H9 (cell line): ENCODE results near the gene MRPL36. TPM values are rescaled to one million over a fixed set of nuclear protein-coding genes. Genes with fewer than 3 reads are reported as not detected.

Experiments
- DNase-seq: peaks from one replicate; pipeline ENCODE4 v3.0.0-alpha.2; 2017
- H2AFZ ChIP-seq: one replicate; pipeline ENCODE4 v1.6.1; 2013; ENCODE audit warnings: mild to moderate bottlenecking, low read length, control low read depth, moderate library complexity
- H2AK5ac ChIP-seq: 2 replicates; pipeline ENCODE4 v1.6.1; 2013; ENCODE audit warnings: low read length, control low read depth, mixed read lengths; ENCODE audit not compliant: insufficient read length
- H2BK120ac ChIP-seq: one replicate; pipeline ENCODE4 v1.6.1; 2013; ENCODE audit warnings: low read depth, mild to moderate bottlenecking, low read length, control low read depth, inconsistent platforms; ENCODE audit not compliant: poor library complexity, severe bottlenecking
- H2BK12ac ChIP-seq: 2 replicates; pipeline ENCODE4 v1.6.1; 2013; ENCODE audit warnings: low read length, control low read depth, mixed read lengths, low read depth; ENCODE audit not compliant: insufficient read length
- H2BK15ac ChIP-seq: 2 replicates; pipeline ENCODE4 v1.6.1; 2013; ENCODE audit warnings: low read depth, low read length, control low read depth
- H2BK20ac ChIP-seq: one replicate; pipeline ENCODE4 v1.6.1; 2013; ENCODE audit warnings: low read depth, mild to moderate bottlenecking, low read length, control low read depth, inconsistent platforms; ENCODE audit not compliant: poor library complexity, severe bottlenecking
- H2BK5ac ChIP-seq: 2 replicates; pipeline ENCODE4 v1.6.1; 2013; ENCODE audit warnings: low read length, control low read depth, mixed read lengths; ENCODE audit not compliant: insufficient read length
- H3K14ac ChIP-seq: 2 replicates; pipeline ENCODE4 v1.6.1; 2013; ENCODE audit warnings: low read length, control low read depth; ENCODE audit not compliant: insufficient read depth
- H3K18ac ChIP-seq: 2 replicates; pipeline ENCODE4 v1.6.1; 2013; ENCODE audit warnings: low read depth, mild to moderate bottlenecking, mixed read lengths, low read length, control low read depth; ENCODE audit not compliant: insufficient read length
- H3K23ac ChIP-seq: 2 replicates; pipeline ENCODE4 v1.6.1; 2013; ENCODE audit warnings: low read length, control low read depth, mixed read lengths, low read depth; ENCODE audit not compliant: insufficient read length
- H3K23me2 ChIP-seq: 2 replicates; pipeline ENCODE4 v1.6.1; 2013; ENCODE audit warnings: low read depth, mild to moderate bottlenecking, mixed read lengths, low read length, control low read depth; ENCODE audit not compliant: insufficient read length, poor library complexity, severe bottlenecking
- H3K27ac ChIP-seq: 2 replicates; pipeline ENCODE4 v1.5.1; 2013; ENCODE audit warnings: low read length, control low read depth, mixed read lengths, low read depth; ENCODE audit not compliant: insufficient read length
- H3K27me3 ChIP-seq: 2 replicates; pipeline ENCODE4 v1.6.1; 2013; ENCODE audit warnings: low read length, control low read depth, inconsistent platforms; ENCODE audit not compliant: insufficient read depth
- H3K4ac ChIP-seq: 2 replicates; pipeline ENCODE4 v1.6.1; 2013; ENCODE audit warnings: low read depth, mild to moderate bottlenecking, control low read depth, inconsistent platforms, low read length, moderate library complexity
- H3K4me1 ChIP-seq: 2 replicates; pipeline ENCODE4 v1.6.1; 2013; ENCODE audit warnings: low read length, control low read depth, inconsistent platforms; ENCODE audit not compliant: insufficient read depth
- H3K4me2 ChIP-seq: 2 replicates; pipeline ENCODE4 v1.6.1; 2013; ENCODE audit warnings: low read length, control low read depth, mixed read lengths; ENCODE audit not compliant: insufficient read length, insufficient read depth
- H3K56ac ChIP-seq: 2 replicates; pipeline ENCODE4 v1.6.1; 2013; ENCODE audit warnings: low read depth, mild to moderate bottlenecking, mixed read lengths, low read length, control low read depth; ENCODE audit not compliant: insufficient read length
- H3K79me1 ChIP-seq: 2 replicates; pipeline ENCODE4 v1.6.1; 2013; ENCODE audit warnings: low read depth, mild to moderate bottlenecking, moderate library complexity, low read length, control low read depth, inconsistent platforms; ENCODE audit not compliant: insufficient read depth, poor library complexity, severe bottlenecking
- H3K79me2 ChIP-seq: 2 replicates; pipeline ENCODE4 v1.6.1; 2013; ENCODE audit warnings: low read length, control low read depth, inconsistent platforms; ENCODE audit not compliant: insufficient read depth
- H3K9ac ChIP-seq: 2 replicates; pipeline ENCODE4 v1.6.1; 2013; ENCODE audit warnings: low read length, control low read depth, mixed read lengths; ENCODE audit not compliant: insufficient read length; ENCODE audit errors: extremely low read depth
- H3K9me3 ChIP-seq: one replicate; pipeline ENCODE4 v1.6.1; 2013; ENCODE audit warnings: low read depth, low read length, inconsistent platforms; ENCODE audit not compliant: control insufficient read depth
- H3T11ph ChIP-seq: one replicate; pipeline ENCODE4 v1.6.1; 2013; ENCODE audit warnings: mild to moderate bottlenecking, low read length, control low read depth, inconsistent platforms
- H4K20me1 ChIP-seq: one replicate; pipeline ENCODE4 v1.6.1; 2013; ENCODE audit not compliant: control insufficient read depth, insufficient read length, insufficient read depth
- H4K5ac ChIP-seq: 2 replicates; pipeline ENCODE4 v1.6.1; 2013; ENCODE audit warnings: low read depth, mild to moderate bottlenecking, mixed read lengths, low read length, control low read depth; ENCODE audit not compliant: insufficient read length
- H4K8ac ChIP-seq: replicated peaks from 2 replicates; pipeline ENCODE4 v1.6.1; 2013; ENCODE audit warnings: low read length, control low read depth, mixed read lengths, low read depth; ENCODE audit not compliant: insufficient read length
- H4K91ac ChIP-seq: 2 replicates; pipeline ENCODE4 v1.6.1; 2013; ENCODE audit warnings: low read depth, mild to moderate bottlenecking, moderate library complexity, mixed read lengths, low read length, control low read depth; ENCODE audit not compliant: insufficient read length
- H3K27ac Mint-ChIP-seq, 3 experiments: 2 replicates in 2 of 3; 3 replicates in 1 of 3; pipeline ENCODE4 v1.8.0; 2020 to 2021; ENCODE audit warnings: mixed read lengths in 3 of 3, mild to moderate bottlenecking in 1 of 3, moderate library complexity in 1 of 3
- H3K27me3 Mint-ChIP-seq: 2 replicates; pipeline ENCODE4 v1.8.0; 2021; ENCODE audit warnings: low read depth, mild to moderate bottlenecking, moderate library complexity, mixed read lengths
- H3K36me3 Mint-ChIP-seq, 3 experiments: 2 replicates in 2 of 3; 3 replicates in 1 of 3; pipeline ENCODE4 v1.8.0; 2020 to 2021; ENCODE audit warnings: low read depth in 3 of 3, mixed read lengths in 3 of 3; ENCODE audit not compliant: insufficient read depth in 1 of 3
- H3K4me1 Mint-ChIP-seq, 2 experiments: 2 replicates each; pipeline ENCODE4 v1.8.0; 2020; ENCODE audit warnings: mixed read lengths in 2 of 2
- H3K4me3 Mint-ChIP-seq, 2 experiments: 2 replicates in 1 of 2; 3 replicates in 1 of 2; pipeline ENCODE4 v1.8.0; 2020 to 2021; ENCODE audit warnings: mild to moderate bottlenecking in 2 of 2, mixed read lengths in 2 of 2, moderate library complexity in 1 of 2
- H3K9me3 Mint-ChIP-seq, 2 experiments: 2 replicates in 1 of 2; 3 replicates in 1 of 2; pipeline ENCODE4 v1.8.0; 2020; ENCODE audit warnings: mild to moderate bottlenecking in 2 of 2, mixed read lengths in 2 of 2, moderate library complexity in 1 of 2
- CTCF ChIP-seq: fragments of 200-600 bp; sonication (generic); conservative IDR thresholded peaks from 3 replicates; pipeline ENCODE4 v1.8.0; 2021; ENCODE audit warnings: antibody characterized with exemption, mild to moderate bottlenecking
- WGBS: extraction: QIAGEN DNeasy Blood & Tissue Kit; methylation state at CpG from one replicate; pipeline ENCODE4 v1.1.7; 2013; ENCODE audit warnings: missing lambda C conversion rate, low lambda C conversion rate, mixed read lengths; ENCODE audit not compliant: insufficient read length; ENCODE audit errors: extremely low coverage; 5-methylcytosine and 5-hydroxymethylcytosine counted together
- total RNA-seq: library from RNA; stranded (reverse); gene quantifications from 2 replicates; pipeline ENCODE4 v1.2.1, GENCODE V29; 2021

Gene MRPL36
- total RNA-seq, 1 experiment from 2014 or later = 67.3 TPM

GRCh38 chr5:1823381-1824034 lies 23.9 kb upstream of the MRPL36 start:
- H3K56ac ChIP-seq = no peak overlapping the region
- H2AFZ ChIP-seq = no peak overlapping the region
- no peak overlapping the region for H3K9ac ChIP-seq
- H3K9me3 Mint-ChIP-seq = no peaks in the 10 kb centered on the region
- H4K5ac ChIP-seq = no peak overlapping the region
- H3K27me3 Mint-ChIP-seq = no peaks in the 10 kb centered on the region; the same call in 1 of the 2 replicates
- no peaks in the 10 kb centered on the region for H4K20me1 ChIP-seq
- H3K36me3 Mint-ChIP-seq = peaks cover 17 to 55% (median 38%) of the 10 kb centered on the region in 3 experiments
- peaks cover 14 to 19% of the 10 kb centered on the region in 2 experiments for H3K4me1 Mint-ChIP-seq
- H4K8ac ChIP-seq = no peak overlapping the region
- no CpG with 5 or more reads among the region's 12 CpGs for WGBS
- H3K4me2 ChIP-seq = no peak overlapping the region
- no peaks in the 10 kb centered on the region for H3K9me3 ChIP-seq
- no peak for TF ChIP-seq CTCF
- H3K27ac ChIP-seq = no peak overlapping the region
- H3K27me3 ChIP-seq = no peaks in the 10 kb centered on the region
- no peak overlapping the region for H3K23ac ChIP-seq
- H3K14ac ChIP-seq = no peak overlapping the region; the same call in 1 of the 2 replicates
- no peak overlapping the region for H3K4ac ChIP-seq
- H2AK5ac ChIP-seq = no peak overlapping the region
- H3K4me3 Mint-ChIP-seq = no peak overlapping the region
- no peak overlapping the region for H3T11ph ChIP-seq
- H2BK20ac ChIP-seq = no peak overlapping the region
- no peaks in the 10 kb centered on the region for H3K4me1 ChIP-seq
- H2BK120ac ChIP-seq = no peak overlapping the region
- H3K79me1 ChIP-seq = no peaks in the 10 kb centered on the region
- DNase-seq = no peak
- no peak overlapping the region for H2BK12ac ChIP-seq
- no peak overlapping the region for H3K27ac Mint-ChIP-seq
- H3K79me2 ChIP-seq = no peaks in the 10 kb centered on the region
- no peaks in the 10 kb centered on the region for H3K23me2 ChIP-seq
- H3K18ac ChIP-seq = no peak overlapping the region
- no peak overlapping the region for H2BK5ac ChIP-seq
- no peak overlapping the region for H4K91ac ChIP-seq
- no peak overlapping the region for H2BK15ac ChIP-seq
